ENCODE measurements around the gene SULT1A1.
"Not testable (repeated sequence)": the region's sequence is repeated elsewhere in the genome, so short reads cannot be mapped to it uniquely, and the experiment has no call there.

Gene SULT1A1

GRCh38 chr16:28607116-28607623, 2.7 kb downstream of the SULT1A1 start:
- H3K4me3 ChIP-seq (replicated peaks; ENCODE audit: low read depth, low read length) = no peak overlapping the region
- no peak for DNase-seq (ENCODE audit: extremely low read depth, low read depth)
- TF ChIP-seq CTCF (IDR thresholded peaks at IDR 0.05; ENCODE audit: low read depth, low read length, missing control alignments) = no peak

GRCh38 chr16:28606291-28607115, 3.3 kb downstream of the SULT1A1 start:
- no peak for TF ChIP-seq CTCF (IDR thresholded peaks at IDR 0.05; ENCODE audit: low read depth, low read length, missing control alignments)
- no peak overlapping the region for H3K4me3 ChIP-seq (replicated peaks; ENCODE audit: low read depth, low read length)
- no peak for DNase-seq (ENCODE audit: extremely low read depth, low read depth)

GRCh38 chr16:28604186-28604565, 5.7 kb downstream of the SULT1A1 start:
- DNase-seq (ENCODE audit: extremely low read depth, low read depth) = no peak
- TF ChIP-seq CTCF (IDR thresholded peaks at IDR 0.05; ENCODE audit: low read depth, low read length, missing control alignments) = no peak
- H3K4me3 ChIP-seq (replicated peaks; ENCODE audit: low read depth, low read length) = no peak overlapping the region

GRCh38 chr16:28603381-28604185, 6.3 kb downstream of the SULT1A1 start:
- no peak for DNase-seq (ENCODE audit: extremely low read depth, low read depth)
- no peak overlapping the region for H3K4me3 ChIP-seq (replicated peaks; ENCODE audit: low read depth, low read length)
- TF ChIP-seq CTCF (IDR thresholded peaks at IDR 0.05; ENCODE audit: low read depth, low read length, missing control alignments) = no peak

GRCh38 chr16:28602529-28602928, 7.3 kb downstream of the SULT1A1 start:
- TF ChIP-seq CTCF (IDR thresholded peaks at IDR 0.05; ENCODE audit: low read depth, low read length, missing control alignments) = no peak
- no peak overlapping the region for H3K4me3 ChIP-seq (replicated peaks; ENCODE audit: low read depth, low read length)
- no peak for DNase-seq (ENCODE audit: extremely low read depth, low read depth)

- not testable (repeated sequence) for DNase-seq (ENCODE audit: extremely low read depth, low read depth)
Observed at GRCh38 chr16:28602062-28602461, 7.8 kb downstream of the SULT1A1 start.

GRCh38 chr16:28601589-28601988, 8.3 kb downstream of the SULT1A1 start:
- not testable (repeated sequence) for DNase-seq (ENCODE audit: extremely low read depth, low read depth); H3K4me3 ChIP-seq (replicated peaks; ENCODE audit: low read depth, low read length)

More at GRCh38 chr16:28602062-28602461, 7.8 kb downstream of the SULT1A1 start:
- H3K4me3 ChIP-seq (replicated peaks; ENCODE audit: low read depth, low read length) = not testable (repeated sequence)

GRCh38 chr16:28600965-28601364, 8.9 kb downstream of the SULT1A1 start:
- H3K4me3 ChIP-seq (replicated peaks; ENCODE audit: low read depth, low read length); DNase-seq (ENCODE audit: extremely low read depth, low read depth): not testable (repeated sequence)

GRCh38 chr16:28599377-28600285, 10.2 kb downstream of the SULT1A1 start:
- H3K4me3 ChIP-seq (replicated peaks; ENCODE audit: low read depth, low read length); DNase-seq (ENCODE audit: extremely low read depth, low read depth): not testable (repeated sequence)

All from HFF-Myc (cell line).